PC-3 (cell line): ENCODE data around the gene PRMT1. TPM values are rescaled to one million over a fixed set of nuclear protein-coding genes. Genes with fewer than 3 reads are reported as not detected.

Experiments
- ATAC-seq: fragments of 200-7000 bp; cut with Tn5 transposase; 2 replicates; pipeline ENCODE4 v1.9.1; 2020; ENCODE audit warnings: mild to moderate bottlenecking, moderate library complexity
- BruUV-seq: library from RNA; stranded (reverse); fragments of 400-500 nt; replicated peaks from 2 replicates; lab custom pipeline; 2021; lab: Mats Ljungman, UMichigan
- CTCF ChIA-PET: fragments of 300-600 bp; sonication (Branson Sonifier 250); formaldehyde crosslinking; loops from one replicate; lab custom pipeline; 2022; ENCODE audit warnings: antibody characterized with exemption; lab: Charles Lee
- POLR2A ChIA-PET: fragments of 300-600 bp; sonication (Branson Sonifier 250); formaldehyde crosslinking; loops from one replicate; lab custom pipeline; 2022; ENCODE audit warnings: antibody characterized with exemption; ENCODE audit not compliant: unreplicated experiment; lab: Charles Lee
- DNase-seq: peaks from one replicate; pipeline ENCODE4 v3.0.0-alpha.2; 2015
- H2AFZ ChIP-seq: fragments of 300-600 bp; sonication (generic); 2 replicates; pipeline ENCODE4 v1.6.0; 2016; ENCODE audit warnings: antibody characterized with exemption, low read length
- H3F3A ChIP-seq: fragments of 300-600 bp; sonication (generic); one replicate; pipeline ENCODE4 v1.6.0; 2017; ENCODE audit warnings: antibody characterized with exemption, low read length, control low read depth, mild to moderate bottlenecking; ENCODE audit not compliant: unreplicated experiment
- H3K27ac ChIP-seq: fragments of 300-600 bp; sonication (generic); 2 replicates; pipeline ENCODE4 v1.5.1; 2016; ENCODE audit warnings: mild to moderate bottlenecking, low read length
- H3K27me3 ChIP-seq: fragments of 300-600 bp; sonication (generic); 2 replicates; pipeline ENCODE4 v1.6.1; 2016; ENCODE audit warnings: low read length, mixed read lengths
- H3K36me3 ChIP-seq: fragments of 300-600 bp; sonication (generic); 2 replicates; pipeline ENCODE4 v1.6.1; 2016; ENCODE audit warnings: low read depth, mixed run types, low read length, mixed read lengths
- H3K4me1 ChIP-seq: fragments of 300-600 bp; sonication (generic); 2 replicates; pipeline ENCODE4 v1.5.1; 2016; ENCODE audit warnings: low read length; ENCODE audit not compliant: insufficient read depth
- H3K4me2 ChIP-seq: fragments of 300-600 bp; sonication (generic); 2 replicates; pipeline ENCODE4 v1.6.0; 2016; ENCODE audit warnings: low read length
- H3K4me3 ChIP-seq: fragments of 300-600 bp; sonication (generic); 2 replicates; pipeline ENCODE4 v1.5.1; 2016; ENCODE audit warnings: mild to moderate bottlenecking, low read length, mixed read lengths
- H3K79me2 ChIP-seq: fragments of 300-600 bp; sonication (generic); 2 replicates; pipeline ENCODE4 v1.6.1; 2017; ENCODE audit warnings: low read length, mixed read lengths
- H3K9ac ChIP-seq: fragments of 300-600 bp; sonication (generic); 2 replicates; pipeline ENCODE4 v1.6.0; 2016; ENCODE audit warnings: mild to moderate bottlenecking, low read length
- H3K9me2 ChIP-seq: fragments of 300-600 bp; sonication (generic); replicated peaks from 2 replicates; pipeline ENCODE4 v1.6.1; 2016; ENCODE audit warnings: mixed run types, low read length, mixed read lengths
- H3K9me3 ChIP-seq: fragments of 300-600 bp; sonication (generic); 2 replicates; pipeline ENCODE4 v1.6.1; 2016; ENCODE audit warnings: low read length, mixed read lengths
- H4K20me1 ChIP-seq: fragments of 300-600 bp; sonication (generic); 2 replicates; pipeline ENCODE4 v1.6.1; 2016; ENCODE audit warnings: low read length, mixed read lengths
- CTCF ChIP-seq: fragments of 300-600 bp; sonication (generic); conservative IDR thresholded peaks from 2 replicates; pipeline ENCODE4 v1.5.1; 2017; ENCODE audit warnings: antibody characterized with exemption, low read depth, mild to moderate bottlenecking, low read length
- EZH2 ChIP-seq: fragments of 300-600 bp; sonication (generic); IDR thresholded peaks from one replicate; pipeline ENCODE4 v1.6.1; 2017; ENCODE audit warnings: antibody characterized with exemption, mild to moderate bottlenecking, low read length; ENCODE audit not compliant: unreplicated experiment
- EZH2phosphoT487 ChIP-seq: fragments of 300-600 bp; sonication (generic); IDR thresholded peaks from 2 replicates; pipeline ENCODE4 v1.6.1; 2018; ENCODE audit warnings: mild to moderate bottlenecking, antibody characterized with exemption, low read length, borderline replicate concordance
- intact Hi-C: fragments of 100-400 bp; cut with micrococcal nuclease; formaldehyde crosslinking; loops from 2 replicates; pipeline ENCODE4 v1.9.0; 2023
- total RNA-seq: library from RNA; depleted of rRNA; stranded (reverse); fragments of >200 nt; gene quantifications from 2 replicates; pipeline ENCODE4 v1.2.3, GENCODE V29; 2014

The PRMT1 gene
- total RNA-seq, 1 experiment from 2014 or later, result 625 TPM

DNA sequence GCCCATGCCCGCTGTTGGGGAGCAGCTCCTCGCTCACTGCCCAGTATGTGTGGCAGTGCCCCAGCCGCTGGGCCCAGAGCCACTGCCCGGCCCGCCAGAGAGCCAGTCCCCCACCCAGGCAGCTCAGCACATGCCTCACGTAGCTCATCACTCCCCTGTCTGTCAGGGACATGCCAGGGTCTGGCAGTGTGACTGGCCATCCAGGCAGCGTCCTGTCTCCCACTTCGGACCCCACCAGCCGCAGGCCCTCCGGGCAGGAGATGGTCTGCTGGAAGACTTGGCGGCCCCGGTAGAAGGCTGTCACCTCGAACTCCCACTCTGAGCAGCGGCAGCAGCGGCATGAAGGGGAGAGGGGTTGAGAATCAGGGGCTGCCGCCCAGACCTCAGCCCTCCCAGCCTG, 15.1 kb upstream of the PRMT1 start:
- H3K4me2 ChIP-seq, result no peak overlapping the region

DNA sequence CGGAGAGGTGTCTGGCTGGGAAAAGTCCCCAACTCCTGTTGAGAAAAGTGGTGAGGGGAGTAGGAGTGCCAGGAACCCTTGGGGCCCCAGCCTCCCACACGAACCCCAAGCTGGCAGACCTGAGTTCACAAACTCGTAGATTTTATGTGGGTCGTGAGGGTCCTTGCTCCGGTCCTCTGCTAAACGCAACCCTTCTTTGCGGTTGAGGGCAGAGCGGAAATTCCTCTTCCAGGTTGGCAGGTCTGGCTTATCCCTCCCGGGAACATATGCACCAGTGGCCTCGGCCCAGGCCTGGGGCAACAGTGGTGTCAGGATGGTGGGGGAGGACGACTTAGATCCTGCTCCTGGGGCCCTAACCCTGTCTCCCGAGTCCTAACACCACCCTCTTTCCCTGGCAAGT, 13.8 kb upstream of the PRMT1 start:
- no peak overlapping the region for H3K4me3 ChIP-seq
- ATAC-seq (no peak), DNase-seq (no peak)
- no peaks in the 10 kb centered on the region for H3K9me3 ChIP-seq
- H3K79me2 ChIP-seq, result peaks cover 36% of the 10 kb centered on the region
- peaks cover 24% of the 10 kb centered on the region for H3K36me3 ChIP-seq
- intact Hi-C loops, result no loop called here
- H3K9ac ChIP-seq, result no peak overlapping the region
- H3K27me3 ChIP-seq, result no peaks in the 10 kb centered on the region
- CTCF ChIA-PET, result no interaction called here
- H3K9me2 ChIP-seq, result no peaks in the 10 kb centered on the region
- no peak for TF ChIP-seq CTCF
- TF ChIP-seq EZH2phosphoT487, result no peak
- TF ChIP-seq EZH2, result no peak
- no peaks in the 10 kb centered on the region for H3F3A ChIP-seq
- peaks cover 18% of the 10 kb centered on the region for H3K4me1 ChIP-seq
- H2AFZ ChIP-seq, result no peak overlapping the region
- no peak overlapping the region for H3K27ac ChIP-seq
- H4K20me1 ChIP-seq, result peaks cover 3% of the 10 kb centered on the region; the same call in 1 of the 2 replicates
- no peak overlapping the region for H3K4me2 ChIP-seq
- no TSS peak for BruUV-seq
- POLR2A ChIA-PET, result no interaction called here

More for the DNA sequence above, 15.1 kb upstream of the PRMT1 start:
- Histone ChIP-seq H3K79me2 (peaks cover 27% of the 10 kb centered on the region), H3K27ac (no peak overlapping the region), H3F3A (no peaks in the 10 kb centered on the region), H3K9me2 (no peaks in the 10 kb centered on the region), H3K4me1 (peaks cover 10% of the 10 kb centered on the region), H4K20me1 (no peaks in the 10 kb centered on the region), H3K4me3 (no peak overlapping the region), H3K27me3 (no peaks in the 10 kb centered on the region), H3K36me3 (peaks cover 24% of the 10 kb centered on the region), H3K9ac (no peak overlapping the region), H2AFZ (no peak overlapping the region), H3K9me3 (no peaks in the 10 kb centered on the region)
- intact Hi-C loops, result no loop called here
- no peak for ATAC-seq
- BruUV-seq, result TSS peak; percentile 10
- ChIA-PET POLR2A (no interaction called here), CTCF (no interaction called here)
- no peak for TF ChIP-seq EZH2phosphoT487
- no peak for TF ChIP-seq CTCF
- TF ChIP-seq EZH2, result no peak
- DNase-seq, result no peak
